ENCODE measurements around the gene NACC1.

The NACC1 gene

GRCh38 chr19:13101590-13102415 lies 16.3 kb upstream of the NACC1 start:
- no peak for DNase-seq

DNA sequence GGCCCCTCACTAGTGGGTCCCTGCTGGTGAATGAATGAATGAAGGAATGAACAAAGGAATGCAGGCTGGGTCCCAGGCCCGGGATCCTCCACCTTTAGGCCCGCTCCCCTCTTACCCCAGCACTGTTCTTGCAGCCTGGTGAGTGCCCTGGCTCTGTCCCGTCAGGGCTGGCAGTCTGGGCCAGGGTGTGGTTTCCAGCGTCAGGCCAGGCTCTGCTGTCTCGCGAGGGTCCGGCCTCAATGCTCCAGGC lies 15.7 kb upstream of the NACC1 start:
- DNase-seq: no peak

DNA sequence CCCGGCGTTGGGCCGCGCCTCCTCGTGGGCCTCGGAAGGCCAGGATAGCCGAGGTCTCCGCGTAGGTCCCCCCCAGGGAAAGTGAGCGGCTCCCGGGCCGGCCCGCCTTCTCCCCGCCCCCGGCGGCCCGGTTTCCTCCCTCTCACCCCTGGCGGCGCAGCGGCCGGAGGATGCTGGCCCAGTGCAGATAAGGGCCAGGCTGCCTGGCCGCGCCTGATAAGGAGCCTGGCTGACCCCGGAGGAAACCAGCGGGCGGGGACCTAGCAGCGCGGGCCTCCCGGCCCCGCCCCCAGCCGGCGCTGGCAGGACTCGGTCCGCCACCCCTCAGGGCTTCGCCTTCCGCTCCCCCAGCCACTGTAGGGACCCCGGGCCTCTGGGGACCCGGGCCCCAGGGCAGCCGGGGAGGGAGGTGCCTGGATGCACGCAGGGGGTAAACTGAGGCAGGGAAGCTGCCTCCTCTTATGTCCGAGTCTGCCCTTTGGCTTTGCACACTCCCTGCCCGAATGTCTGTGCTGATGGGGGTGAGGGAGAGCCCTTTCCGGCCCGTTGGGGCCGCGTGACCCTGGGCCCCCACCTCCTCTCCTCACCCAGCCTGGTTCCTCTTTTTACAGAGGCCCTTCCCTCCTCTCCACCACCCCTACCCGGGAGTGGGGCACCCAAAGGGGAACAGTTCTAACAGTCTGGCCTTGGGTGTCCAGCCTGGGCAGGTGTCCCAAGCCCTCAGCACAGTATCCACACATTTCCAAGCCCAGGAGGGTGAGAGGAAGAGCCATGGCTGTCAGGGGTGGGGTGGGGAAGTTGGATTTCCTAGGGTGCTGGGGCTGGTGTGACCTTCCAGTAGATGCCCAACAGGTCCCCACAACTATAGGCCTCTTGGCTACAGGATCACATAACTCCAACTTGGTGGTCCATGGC lies 15.1 kb upstream of the NACC1 start, which contains the start of gene LYL1:
LYL1 (minus strand) TSS at position 193 of the 915 bp plus-strand sequence. CDS start 1,687 bp downstream, outside the sequence.
- DNase-seq: no peak

DNA sequence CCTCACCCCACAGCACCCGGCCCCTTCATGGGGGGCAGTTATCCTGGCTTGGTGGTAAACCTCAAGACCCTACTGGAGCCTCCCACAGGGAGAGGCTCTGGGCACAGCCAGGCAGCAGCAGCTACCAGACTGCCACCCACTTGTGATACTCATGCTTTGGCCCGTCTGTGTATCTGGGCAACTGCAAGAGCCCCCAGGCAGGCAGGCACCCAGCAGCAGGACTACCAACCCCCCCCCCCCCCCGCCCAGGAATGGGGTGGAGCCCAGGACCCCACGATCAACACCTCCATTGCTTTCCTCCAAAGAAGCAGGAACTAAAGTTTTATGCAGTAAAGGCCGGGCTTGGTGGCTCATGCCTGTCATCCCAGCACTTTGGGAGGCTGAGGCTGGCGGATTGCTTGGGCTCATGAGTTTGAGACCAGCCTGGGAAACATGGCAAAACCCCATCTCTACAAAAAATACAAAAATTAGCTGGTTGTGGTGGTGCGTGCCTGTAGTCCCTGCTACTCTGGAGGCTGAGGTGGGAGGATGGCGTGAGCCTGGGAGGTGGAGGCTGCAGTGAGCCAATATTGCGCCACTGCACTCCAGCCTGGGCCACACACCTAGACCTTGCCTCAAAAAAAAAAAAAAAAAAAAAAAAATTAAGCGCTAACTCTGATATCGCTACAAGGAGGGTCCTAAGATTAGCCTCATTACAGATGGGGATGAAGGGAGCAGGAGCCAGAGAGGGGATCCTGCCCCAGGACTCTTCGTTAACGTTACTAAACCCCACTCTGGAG lies 14.3 kb upstream of the NACC1 start:
- no peak for DNase-seq

- DNase-seq: no peak
Observed at GRCh38 chr19:13104360-13104847, 13.7 kb upstream of the NACC1 start.

- DNase-seq: no peak
Observed at GRCh38 chr19:13104848-13105711, 13.0 kb upstream of the NACC1 start.

GRCh38 chr19:13109361-13110098 lies 8.5 kb upstream of the NACC1 start:
- DNase-seq: no peak

DNA sequence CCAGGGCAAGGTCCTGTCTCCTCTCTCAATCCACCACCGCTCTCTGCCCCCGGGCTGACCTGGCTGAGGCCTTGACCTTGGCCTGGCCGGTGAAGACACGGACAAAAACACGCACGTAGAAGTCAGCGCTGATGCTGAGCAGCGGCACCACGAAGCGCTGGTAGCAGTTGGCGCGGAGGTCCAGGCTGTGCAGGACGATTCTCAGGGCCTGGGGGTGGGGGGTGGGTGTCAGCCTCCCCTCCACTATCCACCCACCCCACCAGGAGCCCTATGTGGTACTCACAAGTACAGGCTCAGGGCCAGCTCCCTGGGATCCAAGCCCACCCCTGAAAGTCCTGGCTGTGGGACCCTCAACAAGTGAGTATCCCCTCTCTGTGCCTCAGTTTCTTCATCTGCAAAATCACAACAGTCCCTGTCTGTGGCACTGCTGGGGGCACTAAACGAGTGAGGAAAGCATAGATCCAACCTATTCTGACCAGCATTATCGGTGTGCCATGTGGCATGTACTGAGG lies 7.9 kb upstream of the NACC1 start:
- no peak for DNase-seq

DNA sequence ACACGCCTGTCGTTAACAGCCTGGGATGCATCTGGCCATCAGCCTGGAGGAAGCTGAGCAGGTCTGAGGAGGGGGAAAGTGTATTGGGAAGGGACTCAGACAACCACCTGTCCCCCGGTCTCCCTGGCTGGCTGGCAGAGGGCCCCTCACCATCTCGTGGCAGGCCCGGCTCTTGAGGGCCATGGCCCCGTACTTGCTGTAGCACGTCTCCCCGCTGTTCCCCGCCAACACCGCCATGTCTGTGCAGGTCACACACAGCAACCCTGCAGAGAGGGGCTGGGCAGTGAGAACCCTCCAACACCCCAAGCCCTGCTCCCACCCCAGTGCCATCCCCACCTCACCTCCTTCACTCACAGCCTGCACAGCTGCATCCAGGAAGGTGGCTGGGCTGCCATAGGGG lies 5.5 kb upstream of the NACC1 start:
- DNase-seq: no peak

DNA sequence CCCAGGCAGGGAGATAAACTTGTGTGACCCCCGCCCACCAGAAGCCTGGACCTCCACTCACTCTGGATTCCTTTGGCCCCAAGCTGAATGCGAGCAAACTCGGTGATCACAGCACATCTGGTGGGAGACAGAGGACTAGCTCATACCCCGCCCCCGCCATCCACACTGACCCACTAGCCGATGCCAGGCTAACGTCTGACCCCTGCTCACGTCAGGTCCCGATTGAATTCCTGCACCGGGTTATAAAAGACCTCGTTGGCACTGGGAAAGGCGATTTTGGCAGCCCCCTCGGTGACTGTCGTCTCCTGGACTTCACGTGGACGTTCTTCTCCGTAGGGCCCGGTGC lies 2.2 kb upstream of the NACC1 start:
- DNase-seq: no peak

- peak; percentile 73 for DNase-seq
Observed at GRCh38 chr19:13116282-13117175, 1.5 kb upstream of the NACC1 start, which contains the start of gene TRMT1. TRMT1 (minus strand) TSS chr19:13116740; CDS start chr19:13116399, 341 bp downstream.

- no peak for DNase-seq
Observed at GRCh38 chr19:13117176-13117771, 790 bp upstream of the NACC1 start.

- no peak for DNase-seq
Observed at GRCh38 chr19:13118424-13119193, 545 bp downstream of the NACC1 start.

DNA sequence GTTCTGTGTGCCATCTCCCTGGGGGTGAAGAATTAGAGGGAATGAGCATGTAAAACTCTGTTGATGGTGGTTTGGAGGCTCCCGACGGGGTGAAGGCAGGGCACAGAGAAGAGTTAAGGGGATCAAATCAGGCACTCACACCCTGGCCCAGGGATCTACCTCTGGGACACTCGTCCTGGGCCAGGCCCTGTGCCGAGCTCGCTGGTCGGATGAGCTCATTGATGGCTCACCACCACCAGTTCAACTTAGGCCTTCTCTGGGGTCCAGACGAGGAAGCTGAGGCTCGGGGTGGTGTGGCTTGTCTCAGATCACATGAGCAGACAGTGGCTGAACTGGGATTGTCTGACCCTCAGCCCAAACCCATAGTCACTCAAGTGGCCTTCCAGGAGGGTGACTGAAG lies 1.6 kb downstream of the NACC1 start:
- no peak for DNase-seq

DNA sequence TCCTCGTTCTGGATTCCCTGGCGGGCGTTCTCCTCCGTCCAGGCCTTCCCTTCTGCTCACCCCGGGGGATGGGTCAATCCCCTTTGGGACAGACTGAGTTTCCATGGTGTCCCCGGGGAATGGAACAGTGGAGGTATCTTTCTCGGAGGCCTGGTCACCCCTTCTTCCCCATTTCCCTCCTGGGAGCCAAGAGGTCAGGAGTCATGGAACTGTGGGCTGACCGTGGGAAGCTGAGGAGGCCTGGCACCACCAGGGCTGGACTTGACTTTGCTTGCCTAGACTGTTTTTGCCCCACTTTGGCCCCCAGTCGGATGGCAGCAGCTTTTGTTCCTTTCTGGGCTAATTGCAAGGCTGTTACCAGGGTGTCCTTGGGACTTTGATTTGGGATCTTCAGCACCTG lies 2.0 kb downstream of the NACC1 start:
- no peak for DNase-seq

GRCh38 chr19:13120817-13121216 lies 2.8 kb downstream of the NACC1 start:
- DNase-seq: no peak

GRCh38 chr19:13121551-13122274 lies 3.6 kb downstream of the NACC1 start:
- DNase-seq: no peak

DNA sequence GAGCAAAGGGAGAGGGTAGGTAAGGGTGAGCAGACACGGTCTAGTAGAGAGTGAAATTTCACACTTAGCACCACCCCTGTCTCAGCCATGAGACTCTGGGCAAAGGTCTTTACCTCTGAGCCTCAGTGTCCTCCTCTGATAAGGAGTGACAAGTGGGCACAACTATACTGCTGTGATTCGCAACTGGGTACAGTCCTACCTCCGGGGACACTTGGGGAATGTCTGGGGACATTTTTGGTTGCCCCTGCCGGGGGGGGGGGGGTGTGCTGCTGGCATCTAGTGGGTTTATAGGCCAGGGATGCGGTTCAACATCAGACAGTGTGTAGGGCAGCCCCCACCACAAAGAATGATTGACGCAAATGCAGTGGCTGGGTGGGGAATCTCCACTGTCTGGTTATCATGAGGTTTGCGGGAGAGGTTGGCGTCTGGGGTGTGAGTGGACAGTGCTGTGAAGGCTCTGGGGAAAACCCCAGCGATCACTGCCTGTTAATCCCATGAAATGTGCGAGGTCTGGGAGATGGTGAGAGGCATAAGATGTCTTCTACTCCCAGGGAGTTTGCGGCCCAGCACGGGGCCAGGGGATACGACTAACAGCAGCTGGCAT lies 4.3 kb downstream of the NACC1 start:
- DNase-seq: no peak

Measured in NCI-H1417 treated with DMSO at 0.1 percent for 48 hours (cell line).